Thyroid gland (tissue), 4 donors: ENCODE results near the gene PTX3.

Experiments
- POLR2A ChIP-seq, 2 donors: fragments of 450-650 bp; IDR thresholded peaks; one replicate each; pipeline ENCODE4 v1.6.1; 2017; ENCODE audit warnings: antibody characterized with exemption in 2 of 2, mild to moderate bottlenecking in 2 of 2, moderate library complexity in 1 of 2
- TF ChIP-seq, protein P1 (sequence below), 6 experiments: fragments of 200-600 bp in 3 of 6; fragments of 450-650 bp in 3 of 6; sonication (generic) in 3 of 6; IDR thresholded peaks; one replicate each; pipeline ENCODE4 v1.5.1; 2016 to 2019; ENCODE audit warnings: antibody characterized with exemption in 6 of 6, mild to moderate bottlenecking in 2 of 6, inconsistent platforms in 1 of 6, moderate library complexity in 1 of 6

DNA sequence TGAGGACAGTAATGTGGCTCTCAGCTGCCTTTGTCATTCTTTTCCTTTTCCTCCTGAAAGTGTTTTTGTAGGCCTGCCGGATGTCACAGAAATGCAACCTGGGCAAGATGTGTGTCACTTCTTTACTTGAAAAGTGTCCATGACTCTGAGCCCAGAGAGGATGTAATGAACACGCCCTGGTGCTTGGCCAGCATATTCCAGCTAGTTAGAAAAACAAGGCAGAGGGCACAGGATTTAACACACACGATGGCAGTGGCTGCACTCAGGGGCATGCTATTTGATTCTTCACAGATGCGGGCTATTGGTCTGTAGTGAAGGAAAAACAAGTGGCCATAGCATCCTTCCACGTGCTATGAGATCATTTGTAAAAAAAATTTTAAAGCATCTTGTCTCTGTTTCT lies 30.3 kb upstream of the PTX3 start:
- TF ChIP-seq, protein P1, sequence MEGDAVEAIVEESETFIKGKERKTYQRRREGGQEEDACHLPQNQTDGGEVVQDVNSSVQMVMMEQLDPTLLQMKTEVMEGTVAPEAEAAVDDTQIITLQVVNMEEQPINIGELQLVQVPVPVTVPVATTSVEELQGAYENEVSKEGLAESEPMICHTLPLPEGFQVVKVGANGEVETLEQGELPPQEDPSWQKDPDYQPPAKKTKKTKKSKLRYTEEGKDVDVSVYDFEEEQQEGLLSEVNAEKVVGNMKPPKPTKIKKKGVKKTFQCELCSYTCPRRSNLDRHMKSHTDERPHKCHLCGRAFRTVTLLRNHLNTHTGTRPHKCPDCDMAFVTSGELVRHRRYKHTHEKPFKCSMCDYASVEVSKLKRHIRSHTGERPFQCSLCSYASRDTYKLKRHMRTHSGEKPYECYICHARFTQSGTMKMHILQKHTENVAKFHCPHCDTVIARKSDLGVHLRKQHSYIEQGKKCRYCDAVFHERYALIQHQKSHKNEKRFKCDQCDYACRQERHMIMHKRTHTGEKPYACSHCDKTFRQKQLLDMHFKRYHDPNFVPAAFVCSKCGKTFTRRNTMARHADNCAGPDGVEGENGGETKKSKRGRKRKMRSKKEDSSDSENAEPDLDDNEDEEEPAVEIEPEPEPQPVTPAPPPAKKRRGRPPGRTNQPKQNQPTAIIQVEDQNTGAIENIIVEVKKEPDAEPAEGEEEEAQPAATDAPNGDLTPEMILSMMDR (IDR thresholded peaks at IDR 0.05) = no peak
- TF ChIP-seq POLR2A (IDR thresholded peaks at IDR 0.05) = no peak
